GM23338 (cell line): ENCODE measurements around the gene DMBT1. TPM values are rescaled to one million over a fixed set of nuclear protein-coding genes. Genes with fewer than 3 reads are reported as not detected.

Experiments
- ATAC-seq: fragments of 200-7000 bp; cut with Tn5 transposase; 3 replicates; pipeline ENCODE4 v1.9.1; 2020
- DNase-seq: peaks from one replicate; pipeline ENCODE4 v3.0.0-alpha.2; 2015; ENCODE audit warnings: low spot score
- H2AFZ ChIP-seq: fragments of 200-600 bp; sonication (generic); 2 replicates; pipeline ENCODE4 v1.8.0; 2016; ENCODE audit warnings: antibody characterized with exemption, mild to moderate bottlenecking, moderate library complexity
- H3F3A ChIP-seq: fragments of 200-600 bp; sonication (generic); replicated peaks from 2 replicates; pipeline ENCODE4 v1.8.0; 2017; ENCODE audit warnings: antibody characterized with exemption, mixed run types, low read depth
- H3K27ac ChIP-seq: fragments of 200-600 bp; sonication (generic); 2 replicates; pipeline ENCODE4 v1.6.1; 2016; ENCODE audit warnings: low read depth
- H3K27me3 ChIP-seq: fragments of 200-600 bp; sonication (generic); 2 replicates; pipeline ENCODE4 v1.8.0; 2016; ENCODE audit warnings: mild to moderate bottlenecking, mixed run types, moderate library complexity; ENCODE audit not compliant: insufficient read depth
- H3K36me3 ChIP-seq: fragments of 200-600 bp; sonication (generic); 2 replicates; pipeline ENCODE4 v1.8.0; 2016; ENCODE audit warnings: mild to moderate bottlenecking; ENCODE audit not compliant: insufficient read depth
- H3K4me1 ChIP-seq: fragments of 200-600 bp; sonication (generic); 2 replicates; pipeline ENCODE4 v1.8.0; 2016; ENCODE audit warnings: mild to moderate bottlenecking, moderate library complexity; ENCODE audit not compliant: insufficient read depth
- H3K4me2 ChIP-seq: fragments of 200-600 bp; sonication (generic); 2 replicates; pipeline ENCODE4 v1.7.1; 2017; ENCODE audit warnings: mixed run types
- H3K4me3 ChIP-seq: fragments of 200-600 bp; sonication (generic); 2 replicates; pipeline ENCODE4 v1.6.1; 2016; ENCODE audit warnings: mixed run types
- H3K79me2 ChIP-seq: fragments of 200-600 bp; sonication (generic); replicated peaks from 2 replicates; pipeline ENCODE4 v1.8.0; 2017; ENCODE audit warnings: mild to moderate bottlenecking; ENCODE audit not compliant: insufficient read depth
- H3K9me2 ChIP-seq: fragments of 200-600 bp; sonication (generic); 2 replicates; pipeline ENCODE4 v1.8.0; 2017; ENCODE audit not compliant: insufficient read depth
- H4K20me1 ChIP-seq: fragments of 200-600 bp; sonication (generic); replicated peaks from 2 replicates; pipeline ENCODE4 v1.8.0; 2017; ENCODE audit warnings: mild to moderate bottlenecking; ENCODE audit not compliant: insufficient read depth
- H3K27ac Mint-ChIP-seq: 2 replicates; pipeline ENCODE4 v1.8.0; 2020; ENCODE audit warnings: inconsistent platforms, mild to moderate bottlenecking, moderate library complexity, mixed read lengths
- H3K27me3 Mint-ChIP-seq: 3 replicates; pipeline ENCODE4 v1.8.0; 2022; ENCODE audit warnings: low read depth, mild to moderate bottlenecking, moderate library complexity, mixed read lengths, inconsistent platforms; ENCODE audit not compliant: insufficient read depth, poor library complexity
- H3K36me3 Mint-ChIP-seq: 3 replicates; pipeline ENCODE4 v1.8.0; 2021; ENCODE audit warnings: low read depth, mild to moderate bottlenecking, inconsistent platforms, moderate library complexity, mixed read lengths
- H3K4me1 Mint-ChIP-seq: 3 replicates; pipeline ENCODE4 v1.8.0; 2020; ENCODE audit warnings: mild to moderate bottlenecking, inconsistent platforms, mixed read lengths
- H3K4me3 Mint-ChIP-seq: 3 replicates; pipeline ENCODE4 v1.8.0; 2021; ENCODE audit warnings: moderate library complexity, mild to moderate bottlenecking, inconsistent platforms, mixed read lengths
- H3K9me3 Mint-ChIP-seq: 3 replicates; pipeline ENCODE4 v1.8.0; 2020; ENCODE audit warnings: moderate library complexity, mild to moderate bottlenecking, inconsistent platforms, mixed read lengths
- CREB1 ChIP-seq: fragments of 250-450 bp; sonication (Bioruptor Pico); IDR thresholded peaks from 2 replicates; pipeline ENCODE4 v1.5.0; 2020; ENCODE audit warnings: low read depth, mild to moderate bottlenecking, moderate library complexity
- CTCF ChIP-seq, 2 experiments: fragments of 200-600 bp in 1 of 2; sonication (generic) in 1 of 2; conservative IDR thresholded peaks; 2 replicates each; pipeline versions ENCODE4 v1.5.1 to v1.6.1; 2016 to 2017; ENCODE audit warnings: antibody characterized with exemption in 2 of 2, low read depth in 2 of 2, mild to moderate bottlenecking in 2 of 2, moderate library complexity in 1 of 2
- ETS1 ChIP-seq: IDR thresholded peaks from 2 replicates; pipeline ENCODE4 v1.6.1; 2016; ENCODE audit warnings: antibody characterized with exemption
- EZH2 ChIP-seq: fragments of 200-600 bp; sonication (generic); IDR thresholded peaks from one replicate; pipeline ENCODE4 v1.8.0; 2017; ENCODE audit warnings: antibody characterized with exemption, mild to moderate bottlenecking, low read depth; ENCODE audit not compliant: unreplicated experiment
- EZH2phosphoT487 ChIP-seq: fragments of 200-600 bp; sonication (generic); IDR thresholded peaks from one replicate; pipeline ENCODE4 v1.8.1; 2018; ENCODE audit warnings: antibody characterized with exemption; ENCODE audit not compliant: unreplicated experiment
- JUNB ChIP-seq: IDR thresholded peaks from one replicate; pipeline ENCODE4 v1.6.1; 2016; ENCODE audit warnings: antibody characterized with exemption; ENCODE audit not compliant: unreplicated experiment
- NANOG ChIP-seq: IDR thresholded peaks from 2 replicates; pipeline ENCODE4 v1.6.1; 2016; ENCODE audit warnings: antibody characterized with exemption, borderline replicate concordance
- POLR2AphosphoS5 ChIP-seq: IDR thresholded peaks from 2 replicates; pipeline ENCODE4 v1.6.1; 2016; ENCODE audit warnings: antibody characterized with exemption, low read depth
- STAT1 ChIP-seq: IDR thresholded peaks from one replicate; pipeline ENCODE4 v1.6.1; 2016; ENCODE audit warnings: antibody characterized with exemption; ENCODE audit not compliant: unreplicated experiment
- ZNF114 ChIP-seq: fragments of 250-450 bp; sonication (Bioruptor Pico); IDR thresholded peaks from 2 replicates; pipeline ENCODE4 v1.5.0; 2020; ENCODE audit warnings: mild to moderate bottlenecking, moderate library complexity
- polyA plus RNA-seq: library from polyadenylated mRNA; unstranded; fragments of >200 nt; fragmentation: Nextera tagmentation; extraction: Ambion mirVana; gene quantifications from 2 replicates; pipeline ENCODE4 v1.2.1, GENCODE V29; 2016
- total RNA-seq: library from RNA; depleted of rRNA; stranded (reverse); fragments of >200 nt; shearing (Covaris generic); gene quantifications from 2 replicates; pipeline ENCODE4 v1.2.3, GENCODE V29; 2014
- TF ChIP-seq, protein P1 (sequence below): IDR thresholded peaks from one replicate; pipeline ENCODE4 v1.6.1; 2018; ENCODE audit warnings: antibody characterized with exemption; ENCODE audit not compliant: unreplicated experiment

The DMBT1 gene
- total and polyA plus RNA-seq, 2 experiments from 2014 or later = 0.03 to 0.05 TPM

GRCh38 chr10:122514045-122514840 lies 46.3 kb upstream of the DMBT1 start (continued):
- no peak for TF ChIP-seq CTCF (conservative IDR thresholded peaks at IDR 0.05; ENCODE audit: low read depth in 2 of 2)
- no peak for TF ChIP-seq JUNB
- no peak for TF ChIP-seq STAT1
- TF ChIP-seq EZH2 = no peak
- no peak for TF ChIP-seq CREB1 (CRISPR knock-in tag)

- Histone ChIP-seq H3K4me3 (no peak overlapping the region), H3K9me2 (no peaks in the 10 kb centered on the region), H4K20me1 (no peaks in the 10 kb centered on the region), H3K36me3 (no peaks in the 10 kb centered on the region), H3K27me3 (no peaks in the 10 kb centered on the region), H3F3A (no peaks in the 10 kb centered on the region), H2AFZ (no peak overlapping the region), H3K4me1 (no peaks in the 10 kb centered on the region), H3K4me2 (no peak overlapping the region), H3K27ac (no peak overlapping the region), H3K79me2 (no peaks in the 10 kb centered on the region)
- H3K27me3 Mint-ChIP-seq = no peaks in the 10 kb centered on the region
- no peaks in the 10 kb centered on the region for H3K36me3 Mint-ChIP-seq
- no peak overlapping the region for H3K27ac Mint-ChIP-seq
- H3K4me3 Mint-ChIP-seq = no peak overlapping the region
- DNase-seq (no peak), ATAC-seq (no peak)
- no peaks in the 10 kb centered on the region for H3K9me3 Mint-ChIP-seq
- peaks cover 3% of the 10 kb centered on the region; the same call in 1 of the 3 replicates for H3K4me1 Mint-ChIP-seq
- TF ChIP-seq EZH2 = no peak
- no peak for TF ChIP-seq EZH2phosphoT487
- no peak for TF ChIP-seq ZNF114 (CRISPR knock-in tag)
- TF ChIP-seq STAT1 = no peak
- TF ChIP-seq POLR2AphosphoS5 = no peak
- no peak for TF ChIP-seq CTCF (conservative IDR thresholded peaks at IDR 0.05; ENCODE audit: low read depth in 2 of 2)
- TF ChIP-seq JUNB = no peak
- TF ChIP-seq, protein P1, sequence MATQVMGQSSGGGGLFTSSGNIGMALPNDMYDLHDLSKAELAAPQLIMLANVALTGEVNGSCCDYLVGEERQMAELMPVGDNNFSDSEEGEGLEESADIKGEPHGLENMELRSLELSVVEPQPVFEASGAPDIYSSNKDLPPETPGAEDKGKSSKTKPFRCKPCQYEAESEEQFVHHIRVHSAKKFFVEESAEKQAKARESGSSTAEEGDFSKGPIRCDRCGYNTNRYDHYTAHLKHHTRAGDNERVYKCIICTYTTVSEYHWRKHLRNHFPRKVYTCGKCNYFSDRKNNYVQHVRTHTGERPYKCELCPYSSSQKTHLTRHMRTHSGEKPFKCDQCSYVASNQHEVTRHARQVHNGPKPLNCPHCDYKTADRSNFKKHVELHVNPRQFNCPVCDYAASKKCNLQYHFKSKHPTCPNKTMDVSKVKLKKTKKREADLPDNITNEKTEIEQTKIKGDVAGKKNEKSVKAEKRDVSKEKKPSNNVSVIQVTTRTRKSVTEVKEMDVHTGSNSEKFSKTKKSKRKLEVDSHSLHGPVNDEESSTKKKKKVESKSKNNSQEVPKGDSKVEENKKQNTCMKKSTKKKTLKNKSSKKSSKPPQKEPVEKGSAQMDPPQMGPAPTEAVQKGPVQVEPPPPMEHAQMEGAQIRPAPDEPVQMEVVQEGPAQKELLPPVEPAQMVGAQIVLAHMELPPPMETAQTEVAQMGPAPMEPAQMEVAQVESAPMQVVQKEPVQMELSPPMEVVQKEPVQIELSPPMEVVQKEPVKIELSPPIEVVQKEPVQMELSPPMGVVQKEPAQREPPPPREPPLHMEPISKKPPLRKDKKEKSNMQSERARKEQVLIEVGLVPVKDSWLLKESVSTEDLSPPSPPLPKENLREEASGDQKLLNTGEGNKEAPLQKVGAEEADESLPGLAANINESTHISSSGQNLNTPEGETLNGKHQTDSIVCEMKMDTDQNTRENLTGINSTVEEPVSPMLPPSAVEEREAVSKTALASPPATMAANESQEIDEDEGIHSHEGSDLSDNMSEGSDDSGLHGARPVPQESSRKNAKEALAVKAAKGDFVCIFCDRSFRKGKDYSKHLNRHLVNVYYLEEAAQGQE = no peak
- TF ChIP-seq CREB1 (CRISPR knock-in tag) = no peak
- no peak for TF ChIP-seq NANOG
- TF ChIP-seq ETS1 = no peak
Measured at GRCh38 chr10:122515022-122515424, 45.5 kb upstream of the DMBT1 start.
